Measurements from ENCODE around the gene LETMD1.

- no peak for TF ChIP-seq POLR2AphosphoS5 (IDR thresholded peaks at IDR 0.05; ENCODE audit: control insufficient read depth, insufficient read depth, low read depth, low read length)
- no peak for TF ChIP-seq ZNF764 (CRISPR knock-in tag; IDR thresholded peaks at IDR 0.05; ENCODE audit: low read depth)
- no peak for TF ChIP-seq MXI1 (IDR thresholded peaks at IDR 0.05; ENCODE audit: low read depth, low read length)
These were observed 19.1 kb downstream of the LETMD1 start for GRCh38 chr12:51067229-51067628.

Data from K562 (cell line).